MM.1S (cell line): Measurements from ENCODE around the gene CNIH3.

Experiments used
- CTCF ChIP-seq: fragments of 300-600 bp; sonication (generic); IDR thresholded peaks from 2 replicates; pipeline ENCODE4 v1.5.1; 2016; ENCODE audit warnings: antibody characterized with exemption, low read length, mixed read lengths
- EZH2 ChIP-seq: fragments of 300-600 bp; sonication (generic); optimal IDR thresholded peaks from 2 replicates; pipeline ENCODE3; 2017; ENCODE audit warnings: low read depth, mild to moderate bottlenecking, antibody characterized with exemption, low read length, mixed read lengths

- TF ChIP-seq EZH2 (no peak), CTCF (no peak)
Measured at GRCh38 chr1:224673141-224673540, 57.0 kb downstream of the CNIH3 start.
